ENCODE data around the gene SMYD3. TPM values are rescaled to one million over a fixed set of nuclear protein-coding genes. Genes with fewer than 3 reads are reported as not detected.

Gene SMYD3
- total RNA-seq, 2 experiments from 2014 or later = 22.6 to 27.0 TPM

- H3K9me3 Mint-ChIP-seq = peaks cover 9% of the 10 kb centered on the region
- H3K27me3 Mint-ChIP-seq = no peaks in the 10 kb centered on the region
- H3K4me1 Mint-ChIP-seq = no peaks in the 10 kb centered on the region
- POLR2A ChIA-PET = no interaction called here
- H3K4me3 Mint-ChIP-seq = no peak overlapping the region
- ATAC-seq (ENCODE audit: low read depth) (no peak), DNase-seq (no peak)
- peaks cover 15% of the 10 kb centered on the region for H3K36me3 Mint-ChIP-seq
- no peak overlapping the region for H3K27ac Mint-ChIP-seq
These were observed 69.1 kb downstream of the SMYD3 start for GRCh38 chr1:246437961-246438360.

- H3K4me3 Mint-ChIP-seq = no peak overlapping the region
- no peaks in the 10 kb centered on the region for H3K27me3 Mint-ChIP-seq
- POLR2A ChIA-PET = no interaction called here
- H3K4me1 Mint-ChIP-seq = no peaks in the 10 kb centered on the region
- DNase-seq = no peak
- no peak for ATAC-seq (ENCODE audit: low read depth)
- peaks cover 12% of the 10 kb centered on the region for H3K9me3 Mint-ChIP-seq
- H3K36me3 Mint-ChIP-seq = peaks cover 11% of the 10 kb centered on the region
- no peak overlapping the region for H3K27ac Mint-ChIP-seq
These were observed 71.5 kb downstream of the SMYD3 start for GRCh38 chr1:246435421-246436041.

- ATAC-seq (ENCODE audit: low read depth) = no peak
- Mint-ChIP-seq H3K36me3 (peaks cover 11% of the 10 kb centered on the region), H3K9me3 (peaks cover 14% of the 10 kb centered on the region), H3K27me3 (no peaks in the 10 kb centered on the region), H3K4me1 (no peaks in the 10 kb centered on the region), H3K27ac (no peak overlapping the region), H3K4me3 (no peak overlapping the region)
- no peak for DNase-seq
- POLR2A ChIA-PET = no interaction called here
These were observed 72.7 kb downstream of the SMYD3 start for GRCh38 chr1:246434335-246434734.

- no peak for ATAC-seq (ENCODE audit: low read depth)
- POLR2A ChIA-PET = no interaction called here
- H3K36me3 Mint-ChIP-seq = peaks cover 7% of the 10 kb centered on the region
These were observed 78.4 kb downstream of the SMYD3 start for GRCh38 chr1:246428542-246429308.

GRCh38 chr1:246427611-246428010 lies 79.5 kb downstream of the SMYD3 start:
- H3K4me1 Mint-ChIP-seq = peaks cover 3% of the 10 kb centered on the region
- no peaks in the 10 kb centered on the region for H3K27me3 Mint-ChIP-seq
- H3K36me3 Mint-ChIP-seq = peaks cover 7% of the 10 kb centered on the region
- POLR2A ChIA-PET = no interaction called here
- ATAC-seq (ENCODE audit: low read depth) (no peak), DNase-seq (no peak)
- peaks cover 5% of the 10 kb centered on the region for H3K9me3 Mint-ChIP-seq
- H3K27ac Mint-ChIP-seq = no peak overlapping the region
- H3K4me3 Mint-ChIP-seq = no peak overlapping the region

More at GRCh38 chr1:246428542-246429308, 78.4 kb downstream of the SMYD3 start:
- Mint-ChIP-seq H3K4me1 (peaks cover 3% of the 10 kb centered on the region), H3K27ac (no peak overlapping the region), H3K9me3 (peaks cover 7% of the 10 kb centered on the region), H3K27me3 (no peaks in the 10 kb centered on the region), H3K4me3 (no peak overlapping the region)
- no peak for DNase-seq

GRCh38 chr1:246425895-246426294 lies 81.2 kb downstream of the SMYD3 start:
- ATAC-seq (ENCODE audit: low read depth) = no peak
- peaks cover 3% of the 10 kb centered on the region for H3K4me1 Mint-ChIP-seq
- H3K27me3 Mint-ChIP-seq = no peaks in the 10 kb centered on the region

GRCh38 chr1:246425139-246425794 lies 81.8 kb downstream of the SMYD3 start:
- ATAC-seq (ENCODE audit: low read depth) (no peak), DNase-seq (no peak)
- POLR2A ChIA-PET = no interaction called here
- Mint-ChIP-seq H3K36me3 (peaks cover 7% of the 10 kb centered on the region), H3K27ac (no peak overlapping the region), H3K9me3 (peaks cover under 1% of the 10 kb centered on the region), H3K27me3 (no peaks in the 10 kb centered on the region), H3K4me3 (no peak overlapping the region), H3K4me1 (peaks cover 3% of the 10 kb centered on the region)

More at GRCh38 chr1:246425895-246426294, 81.2 kb downstream of the SMYD3 start:
- peaks cover 4% of the 10 kb centered on the region for H3K9me3 Mint-ChIP-seq
- peaks cover 7% of the 10 kb centered on the region for H3K36me3 Mint-ChIP-seq
- H3K27ac Mint-ChIP-seq = no peak overlapping the region
- POLR2A ChIA-PET = no interaction called here
- no peak overlapping the region for H3K4me3 Mint-ChIP-seq
- DNase-seq = no peak

- no peaks in the 10 kb centered on the region for H3K27me3 Mint-ChIP-seq
- H3K36me3 Mint-ChIP-seq = peaks cover 17% of the 10 kb centered on the region
- no peak for ATAC-seq (ENCODE audit: low read depth)
- no peaks in the 10 kb centered on the region for H3K4me1 Mint-ChIP-seq
- H3K9me3 Mint-ChIP-seq = peaks cover 8% of the 10 kb centered on the region
- POLR2A ChIA-PET = no interaction called here
- no peak for DNase-seq
- no peak overlapping the region for H3K27ac Mint-ChIP-seq
- H3K4me3 Mint-ChIP-seq = no peak overlapping the region
These were observed 86.8 kb downstream of the SMYD3 start for GRCh38 chr1:246420300-246420699.

GRCh38 chr1:246418565-246419312 lies 88.3 kb downstream of the SMYD3 start:
- Mint-ChIP-seq H3K27me3 (no peaks in the 10 kb centered on the region), H3K36me3 (peaks cover 17% of the 10 kb centered on the region), H3K27ac (no peak overlapping the region), H3K9me3 (peaks cover 8% of the 10 kb centered on the region), H3K4me1 (no peaks in the 10 kb centered on the region), H3K4me3 (no peak overlapping the region)
- POLR2A ChIA-PET = no interaction called here
- ATAC-seq (ENCODE audit: low read depth) (no peak), DNase-seq (no peak)

- H3K9me3 Mint-ChIP-seq = peaks cover 8% of the 10 kb centered on the region
- no peak overlapping the region for H3K4me3 Mint-ChIP-seq
These were observed 89.1 kb downstream of the SMYD3 start for GRCh38 chr1:246417813-246418564.

GRCh38 chr1:246417152-246417812 lies 89.8 kb downstream of the SMYD3 start:
- H3K4me1 Mint-ChIP-seq = no peaks in the 10 kb centered on the region
- peaks cover 17% of the 10 kb centered on the region for H3K36me3 Mint-ChIP-seq
- POLR2A ChIA-PET = no interaction called here
- H3K4me3 Mint-ChIP-seq = no peak overlapping the region
- no peak for ATAC-seq (ENCODE audit: low read depth)
- H3K9me3 Mint-ChIP-seq = peaks cover 8% of the 10 kb centered on the region
- no peaks in the 10 kb centered on the region for H3K27me3 Mint-ChIP-seq
- no peak for DNase-seq
- H3K27ac Mint-ChIP-seq = no peak overlapping the region

More at GRCh38 chr1:246417813-246418564, 89.1 kb downstream of the SMYD3 start:
- H3K4me1 Mint-ChIP-seq = no peaks in the 10 kb centered on the region
- DNase-seq (no peak), ATAC-seq (ENCODE audit: low read depth) (no peak)
- no peak overlapping the region for H3K27ac Mint-ChIP-seq
- peaks cover 17% of the 10 kb centered on the region for H3K36me3 Mint-ChIP-seq
- POLR2A ChIA-PET = no interaction called here
- no peaks in the 10 kb centered on the region for H3K27me3 Mint-ChIP-seq

GRCh38 chr1:246416261-246416660 lies 90.8 kb downstream of the SMYD3 start:
- DNase-seq = no peak
- ATAC-seq (ENCODE audit: low read depth) = no peak
- H3K4me3 Mint-ChIP-seq = no peak overlapping the region
- no peaks in the 10 kb centered on the region for H3K4me1 Mint-ChIP-seq
- peaks cover 20% of the 10 kb centered on the region for H3K36me3 Mint-ChIP-seq
- peaks cover 10% of the 10 kb centered on the region for H3K9me3 Mint-ChIP-seq
- H3K27me3 Mint-ChIP-seq = no peaks in the 10 kb centered on the region
- H3K27ac Mint-ChIP-seq = no peak overlapping the region
- POLR2A ChIA-PET = no interaction called here

All from activated naive CD8-positive, alpha-beta T cell treated with anti-CD3 and anti-CD28 coated beads, Interleukin-2, amount 10 ng/mL, durations not matched to agents 7 days and 5 days (primary cell).